HG03558 (cell line): ENCODE data around the gene YTHDC2.

Experiments used
- ATAC-seq: cut with Tn5 transposase; IDR thresholded peaks from one replicate; pipeline ENCODE4 v1.9.1; 2021; ENCODE audit warnings: moderate number of reproducible peaks; ENCODE audit not compliant: unreplicated experiment; ENCODE audit errors: extremely low read depth

The YTHDC2 gene

GRCh38 chr5:113513384-113514288 is at the start of gene YTHDC2:
Gene YTHDC2, plus strand, starts transcription at chr5:113513694. Its CDS starts 202 bp downstream, at chr5:113513896.
- peak; percentile 98 for ATAC-seq

DNA sequence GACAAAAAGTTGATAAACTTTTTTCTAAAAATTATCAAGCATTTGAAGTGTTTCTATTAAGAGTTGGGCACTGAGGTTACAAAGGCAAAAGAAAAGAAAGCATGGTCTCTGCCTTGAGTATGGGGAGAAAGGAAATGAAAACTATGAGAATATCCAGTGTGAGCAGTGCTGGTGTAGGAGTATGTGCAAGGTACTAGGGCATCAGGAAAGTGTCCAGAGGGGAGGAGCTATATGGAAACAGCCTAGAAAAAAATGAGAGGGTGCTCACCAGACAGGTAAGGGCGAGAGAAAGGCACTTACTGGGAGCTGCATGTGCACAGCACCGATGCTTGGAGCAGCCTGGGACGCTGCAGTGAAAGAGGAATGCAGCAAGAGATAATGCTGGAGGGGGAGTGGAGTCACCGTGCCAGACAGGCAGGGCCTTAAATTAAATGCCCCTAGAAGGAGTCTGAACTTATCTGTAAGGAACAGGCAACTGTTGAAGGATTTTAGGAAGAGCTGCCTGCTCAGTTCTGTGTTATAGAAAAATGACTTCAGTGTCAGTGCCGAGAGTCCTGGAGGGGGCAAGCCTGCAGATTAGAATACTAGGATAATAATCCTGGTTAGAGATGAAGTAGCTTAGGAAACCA is 39.3 kb upstream of the YTHDC2 start:
- no peak for ATAC-seq

GRCh38 chr5:113478691-113479090 is 34.8 kb upstream of the YTHDC2 start:
- ATAC-seq = no peak

- ATAC-seq = no peak
Observed at GRCh38 chr5:113480243-113480642, 33.3 kb upstream of the YTHDC2 start.

DNA sequence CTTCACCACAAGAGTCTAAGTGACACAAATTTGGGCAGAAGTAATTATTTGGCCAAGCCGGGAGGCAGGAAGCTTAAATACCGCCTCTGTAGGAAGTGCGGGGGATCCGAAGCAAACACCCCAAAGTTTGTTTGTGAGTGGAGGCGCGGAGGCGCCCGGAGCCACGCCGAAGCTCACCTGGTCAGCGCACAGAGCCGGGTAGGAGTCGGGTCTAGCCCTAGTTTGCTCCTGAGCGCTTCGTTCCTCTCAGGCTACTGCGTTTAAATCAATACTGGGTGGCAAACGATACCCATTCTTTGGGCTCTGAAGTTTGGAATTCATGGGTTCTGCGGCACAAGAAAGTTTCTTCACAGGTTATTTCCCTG is 26.1 kb upstream of the YTHDC2 start:
- no peak for ATAC-seq

- ATAC-seq = no peak
Observed at GRCh38 chr5:113487781-113488644, 25.5 kb upstream of the YTHDC2 start, which contains the start of gene MCC. Gene MCC, minus strand, starts transcription at chr5:113488453.

DNA sequence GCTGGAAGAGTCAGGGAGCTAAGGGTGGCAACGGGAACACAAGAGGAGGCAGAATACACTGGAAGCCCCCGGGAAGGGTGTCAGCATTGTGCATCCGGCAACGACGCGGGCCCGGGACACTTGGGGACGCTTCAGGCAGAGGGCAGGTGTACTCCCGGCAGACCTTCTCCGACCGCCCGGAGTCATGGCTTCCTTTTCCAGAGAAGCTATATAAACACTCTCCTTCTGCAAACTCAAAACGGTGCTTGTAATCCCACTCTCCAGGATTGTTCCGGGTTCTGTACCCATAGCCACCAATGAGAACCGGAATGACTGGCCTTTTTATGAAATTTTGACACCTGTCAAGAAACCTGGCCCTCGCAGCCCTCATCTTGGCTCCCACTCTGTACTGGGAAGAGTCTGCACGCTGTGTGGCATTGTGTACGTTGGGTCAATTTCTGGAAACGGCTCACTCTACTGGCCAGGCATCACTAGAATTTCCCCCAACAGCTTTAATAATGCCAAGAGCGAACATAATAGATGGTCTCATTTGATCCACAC is 24.8 kb upstream of the YTHDC2 start:
- ATAC-seq = no peak

GRCh38 chr5:113489299-113489698 is 24.2 kb upstream of the YTHDC2 start:
- ATAC-seq = peak; percentile 47

DNA sequence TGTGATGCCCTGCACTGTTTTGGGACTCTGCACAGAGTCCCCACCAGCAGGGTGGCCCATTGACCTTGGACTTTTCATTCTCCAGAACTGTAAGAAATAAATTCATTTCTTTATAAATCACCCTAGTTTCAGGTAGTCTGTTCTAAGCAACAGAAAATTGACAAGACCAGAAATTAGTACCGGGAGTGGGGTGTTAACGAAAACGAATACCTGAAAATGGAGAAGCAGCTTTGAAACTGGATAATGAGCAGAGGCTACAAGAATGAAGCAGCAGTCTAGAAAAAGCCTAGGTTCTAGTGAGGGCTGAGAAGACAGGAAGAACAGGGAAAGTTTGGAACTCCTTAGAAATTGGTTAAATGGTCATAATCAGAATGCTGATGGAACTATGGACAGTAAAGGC is 23.2 kb upstream of the YTHDC2 start:
- ATAC-seq = no peak

GRCh38 chr5:113491022-113491421 is 22.5 kb upstream of the YTHDC2 start:
- ATAC-seq = no peak

- no peak for ATAC-seq
Observed at GRCh38 chr5:113493446-113493845, 20.0 kb upstream of the YTHDC2 start.

GRCh38 chr5:113495422-113495841 is 18.1 kb upstream of the YTHDC2 start:
- ATAC-seq = no peak

- ATAC-seq = no peak
Observed at GRCh38 chr5:113502073-113502472, 11.4 kb upstream of the YTHDC2 start.

- no peak for ATAC-seq
Observed at GRCh38 chr5:113503146-113503545, 10.3 kb upstream of the YTHDC2 start.

DNA sequence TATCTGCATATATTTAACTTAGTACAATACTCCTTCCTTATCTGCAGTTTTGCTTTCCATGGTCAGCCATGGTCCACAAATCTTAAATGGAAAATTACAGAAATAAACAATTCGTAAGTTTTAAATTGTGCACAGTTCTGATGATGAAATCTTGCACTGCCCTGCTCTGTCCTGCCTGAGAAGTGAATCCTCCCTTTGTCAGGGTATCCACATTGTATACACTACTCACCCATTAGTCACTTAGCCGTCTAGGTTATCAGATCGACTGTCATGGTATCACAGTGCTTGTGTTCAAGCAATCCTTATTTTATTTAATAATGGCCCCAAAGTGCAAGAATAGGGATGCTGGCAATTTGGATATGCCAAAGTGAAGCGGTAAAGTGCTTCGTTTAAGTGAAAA is 8.3 kb upstream of the YTHDC2 start:
- ATAC-seq = no peak

GRCh38 chr5:113507601-113508000 is 5.9 kb upstream of the YTHDC2 start:
- ATAC-seq = no peak

DNA sequence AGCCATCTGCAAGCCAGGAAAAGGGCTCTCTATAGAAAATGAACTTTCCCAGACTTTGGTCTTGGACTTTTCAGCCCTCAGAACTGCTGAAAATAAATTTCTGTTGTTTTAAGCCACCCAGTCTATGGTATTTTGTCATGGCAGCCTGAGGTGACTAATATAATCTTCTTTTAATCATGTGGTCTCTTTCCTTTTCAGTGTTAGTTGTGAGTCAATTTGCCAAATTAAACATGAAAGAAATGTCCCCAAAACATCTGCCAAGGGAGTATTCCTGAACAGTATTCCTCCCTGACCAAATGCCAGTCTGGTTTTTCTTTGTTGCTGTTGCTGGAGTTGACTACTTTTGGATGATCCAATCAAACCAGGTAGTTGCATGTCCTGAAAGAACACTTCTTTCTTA is 4.7 kb upstream of the YTHDC2 start:
- ATAC-seq = no peak

GRCh38 chr5:113510836-113511451 is 2.5 kb upstream of the YTHDC2 start:
- ATAC-seq = no peak

DNA sequence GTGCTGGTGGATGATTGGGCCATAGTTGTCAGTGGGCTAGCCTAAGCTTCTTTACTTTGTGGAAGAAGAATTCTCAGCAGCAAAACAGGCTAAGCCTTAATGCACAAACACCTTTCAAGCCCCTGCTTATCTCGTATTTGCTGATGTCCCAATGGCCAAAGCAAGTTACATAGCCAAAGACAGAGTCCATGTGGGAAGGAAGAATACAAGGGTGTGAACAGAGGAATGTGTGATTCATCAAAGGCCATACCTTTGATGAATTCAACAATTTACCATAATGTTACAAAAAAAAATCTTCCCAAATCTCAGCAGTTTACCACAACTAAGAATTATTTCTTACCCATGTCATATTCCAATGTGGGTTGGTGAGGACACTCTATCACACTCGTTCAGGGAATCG is 1.2 kb upstream of the YTHDC2 start:
- ATAC-seq = no peak

- ATAC-seq = no peak
Observed at GRCh38 chr5:113514289-113514635, 768 bp downstream of the YTHDC2 start.
